NCI-H1436 (cell line): ENCODE measurements around the gene RC3H1.

ENCODE experiments used
- DNase-seq: peaks from one replicate; lab custom pipeline; 2025; lab: John Stamatoyannopoulos, UW

Gene RC3H1

GRCh38 chr1:173886746-173887611, 135.2 kb downstream of the RC3H1 start:
- DNase-seq = no peak

- no peak for DNase-seq
Measured at GRCh38 chr1:173884701-173885100, 137.5 kb downstream of the RC3H1 start.
